ENCODE measurements around the gene PDIA5. TPM values are rescaled to one million over a fixed set of nuclear protein-coding genes. Genes with fewer than 3 reads are reported as not detected.

The PDIA5 gene
- total RNA-seq, 1 experiment from 2014 or later: 41.5 TPM

GRCh38 chr3:123188058-123188457, 121.2 kb downstream of the PDIA5 start (continued):
- TF ChIP-seq ZNF121 (CRISPR knock-in tag; IDR thresholded peaks at IDR 0.05): no peak
- no peak for TF ChIP-seq JUN (CRISPR knock-in tag; IDR thresholded peaks at IDR 0.05)

- DNase-seq (ENCODE audit: low spot score) (no peak), ATAC-seq (no peak)
- Mint-ChIP-seq H3K27ac (peak overlapping the region; percentile 1; the same call in 1 of the 2 replicates), H3K27me3 (ENCODE audit: low read depth) (no peaks in the 10 kb centered on the region), H3K4me3 (no peak overlapping the region), H3K9me3 (peaks cover 7% of the 10 kb centered on the region), H3K4me1 (peaks cover 20% of the 10 kb centered on the region), H3K36me3 (no peaks in the 10 kb centered on the region)
- ChIA-PET POLR2A (no interaction called here), CTCF (interaction anchor here (1.7 to 2.0 kb wide), 2 partner anchors 8 to 122 kb away, joined by 4 read pairs; partner anchors contain the start of gene SEC22A)
- TF ChIP-seq USF2 (CRISPR knock-in tag; IDR thresholded peaks at IDR 0.05): no peak
- TF ChIP-seq CREB1 (CRISPR knock-in tag; IDR thresholded peaks at IDR 0.05): no peak
- no peak for TF ChIP-seq KAT7 (CRISPR knock-in tag; IDR thresholded peaks at IDR 0.05; ENCODE audit: borderline replicate concordance)
- no peak for TF ChIP-seq IRF1 (CRISPR knock-in tag; IDR thresholded peaks at IDR 0.05)
- TF ChIP-seq ZNF532 (CRISPR knock-in tag; IDR thresholded peaks at IDR 0.05; ENCODE audit: borderline replicate concordance): no peak
- no peak for TF ChIP-seq SOX15 (CRISPR knock-in tag; IDR thresholded peaks at IDR 0.05)
- TF ChIP-seq FOXK1 (CRISPR knock-in tag; IDR thresholded peaks at IDR 0.05): no peak
- TF ChIP-seq HMGXB4 (CRISPR knock-in tag; IDR thresholded peaks at IDR 0.05): no peak
- no peak for TF ChIP-seq ATF6 (CRISPR knock-in tag; IDR thresholded peaks at IDR 0.05)
- TF ChIP-seq NR2C2 (CRISPR knock-in tag; IDR thresholded peaks at IDR 0.05): no peak
- no peak for TF ChIP-seq CBFB (CRISPR knock-in tag; IDR thresholded peaks at IDR 0.05; ENCODE audit: low read depth)
- TF ChIP-seq ZNF396 (CRISPR knock-in tag; IDR thresholded peaks at IDR 0.05; ENCODE audit: borderline replicate concordance): no peak
- no peak for TF ChIP-seq AR (CRISPR knock-in tag; IDR thresholded peaks at IDR 0.05)
- TF ChIP-seq STAT6 (CRISPR knock-in tag; conservative IDR thresholded peaks at IDR 0.05; ENCODE audit: low read depth): no peak
- no peak for TF ChIP-seq E2F1 (CRISPR knock-in tag; IDR thresholded peaks at IDR 0.05)
- TF ChIP-seq ZNF671 (CRISPR knock-in tag; IDR thresholded peaks at IDR 0.05): no peak
These were observed 126.8 kb downstream of the PDIA5 start for GRCh38 chr3:123193448-123194101.

Measured in WTC11 (cell line).